DOHH2 (cell line): ENCODE data around the gene TRIM75.

Experiments used
- CTCF ChIP-seq: fragments of 200-600 bp; sonication (generic); IDR thresholded peaks from one replicate; pipeline ENCODE4 v1.5.1; 2014; ENCODE audit warnings: antibody characterized with exemption, mild to moderate bottlenecking, low read depth, low read length; ENCODE audit not compliant: poor library complexity, severe bottlenecking
- EZH2phosphoT487 ChIP-seq: fragments of 200-600 bp; sonication (generic); IDR thresholded peaks from 2 replicates; pipeline ENCODE4 v1.6.1; 2017; ENCODE audit warnings: borderline replicate concordance, mild to moderate bottlenecking, antibody characterized with exemption, low read length, moderate library complexity, mixed read lengths

- TF ChIP-seq CTCF = no peak
- no peak for TF ChIP-seq EZH2phosphoT487
Measured at GRCh38 chr4:165052627-165053026, 1.0 kb upstream of the TRIM75 start.
